ENCODE data around the gene CNRIP1. TPM values are rescaled to one million over a fixed set of nuclear protein-coding genes. Genes with fewer than 3 reads are reported as not detected.
A peak's percentile ranks its signal among the peaks of the same experiment; 100 is the strongest.

Gene CNRIP1
- total and polyA plus RNA-seq, 3 donors from 2014 or later: 5.8 to 10.5 (median 9.2) TPM

DNA sequence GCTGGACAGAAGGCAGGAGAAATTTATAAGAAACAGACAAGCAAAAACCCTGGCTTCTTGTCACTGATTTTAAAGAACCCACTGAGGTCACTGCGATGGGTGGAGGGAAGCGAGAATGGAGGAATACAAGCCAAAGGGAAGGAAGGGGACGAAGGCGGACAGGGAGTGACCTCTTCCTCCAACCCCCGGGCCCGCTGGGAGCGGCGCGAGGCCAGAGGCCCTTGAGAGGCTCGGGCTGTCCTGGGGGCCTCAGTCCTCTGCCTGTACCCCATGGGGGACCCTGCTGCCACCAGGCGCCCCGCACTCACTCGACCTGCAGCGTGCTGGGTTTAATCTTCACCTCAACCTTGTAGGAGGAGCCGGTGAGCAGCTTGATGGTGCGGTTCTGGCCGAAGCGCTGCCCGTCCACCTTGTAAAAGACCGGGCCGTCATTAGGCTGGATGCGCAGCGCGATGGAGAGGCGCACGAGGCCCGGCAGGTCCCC, 793 bp downstream of the CNRIP1 start:
- 1 to 2% methylated on average over 11 to 25 of the region's 27 CpGs for WGBS, 2 donors
- TF ChIP-seq, protein P1, sequence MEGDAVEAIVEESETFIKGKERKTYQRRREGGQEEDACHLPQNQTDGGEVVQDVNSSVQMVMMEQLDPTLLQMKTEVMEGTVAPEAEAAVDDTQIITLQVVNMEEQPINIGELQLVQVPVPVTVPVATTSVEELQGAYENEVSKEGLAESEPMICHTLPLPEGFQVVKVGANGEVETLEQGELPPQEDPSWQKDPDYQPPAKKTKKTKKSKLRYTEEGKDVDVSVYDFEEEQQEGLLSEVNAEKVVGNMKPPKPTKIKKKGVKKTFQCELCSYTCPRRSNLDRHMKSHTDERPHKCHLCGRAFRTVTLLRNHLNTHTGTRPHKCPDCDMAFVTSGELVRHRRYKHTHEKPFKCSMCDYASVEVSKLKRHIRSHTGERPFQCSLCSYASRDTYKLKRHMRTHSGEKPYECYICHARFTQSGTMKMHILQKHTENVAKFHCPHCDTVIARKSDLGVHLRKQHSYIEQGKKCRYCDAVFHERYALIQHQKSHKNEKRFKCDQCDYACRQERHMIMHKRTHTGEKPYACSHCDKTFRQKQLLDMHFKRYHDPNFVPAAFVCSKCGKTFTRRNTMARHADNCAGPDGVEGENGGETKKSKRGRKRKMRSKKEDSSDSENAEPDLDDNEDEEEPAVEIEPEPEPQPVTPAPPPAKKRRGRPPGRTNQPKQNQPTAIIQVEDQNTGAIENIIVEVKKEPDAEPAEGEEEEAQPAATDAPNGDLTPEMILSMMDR (IDR thresholded peaks at IDR 0.05): no peak
- no peak for TF ChIP-seq POLR2A (IDR thresholded peaks at IDR 0.05)
- Histone ChIP-seq H3K27me3 (no peaks in the 10 kb centered on the region), H3K9me3 (no peaks in the 10 kb centered on the region), H3K4me3 (peak overlapping the region; percentile 77 to 88), H3K27ac (peak overlapping the region; percentile 89 to 94), H3K4me1 (peaks cover 3% of the 10 kb centered on the region), H3K36me3 (ENCODE audit: low read depth, missing control alignments) (no peaks in the 10 kb centered on the region)
- DNase-seq: no peak
- intact Hi-C loops (cut with DNase I; ENCODE audit: low total_unique reads): no loop called here

DNA sequence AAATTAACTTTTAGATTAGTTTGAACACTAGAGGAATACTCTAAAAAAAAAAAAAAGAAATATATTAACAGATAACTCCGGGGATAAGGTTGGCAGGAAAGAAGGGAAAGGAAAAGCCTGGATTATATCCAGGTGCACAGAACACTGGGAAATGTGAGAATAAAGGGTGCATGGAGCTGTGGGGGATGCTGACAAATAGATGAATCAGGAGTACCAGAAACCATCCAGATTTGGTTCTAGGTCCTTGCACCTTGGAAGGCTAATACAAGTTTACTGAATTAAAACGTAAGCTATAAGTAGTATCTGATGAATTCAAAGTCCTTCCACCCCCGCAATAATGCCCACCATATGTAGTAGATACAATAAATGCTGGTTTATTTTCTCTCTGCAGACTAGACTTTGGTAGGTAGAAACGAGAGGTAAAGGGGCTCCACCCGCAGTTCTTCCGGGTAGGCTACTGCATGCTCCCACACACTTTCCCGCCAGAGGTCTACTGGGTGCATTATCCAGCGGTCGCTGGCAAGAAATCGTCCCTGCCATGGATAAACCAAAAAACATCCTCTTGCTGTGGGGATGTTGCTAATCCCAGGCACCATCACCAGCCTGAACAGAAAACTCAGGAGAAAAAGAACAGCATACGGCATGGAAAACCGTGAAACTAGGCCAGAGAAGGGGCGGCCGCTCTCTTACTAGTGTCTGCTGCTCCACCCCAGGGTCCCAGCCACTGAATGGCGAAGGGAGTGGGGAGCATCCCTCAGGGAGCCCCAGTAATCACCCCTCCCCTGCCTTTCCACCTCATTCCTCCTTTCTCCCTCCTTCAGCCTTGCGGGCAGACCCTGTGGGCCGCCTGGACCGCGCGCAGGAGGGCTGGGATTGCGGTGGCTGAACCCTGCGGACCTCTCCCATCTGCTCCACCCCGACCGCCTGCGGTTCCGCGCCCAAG, 1.5 kb downstream of the CNRIP1 start:
- Histone ChIP-seq H3K36me3 (ENCODE audit: low read depth, missing control alignments) (no peaks in the 10 kb centered on the region), H3K9me3 (no peaks in the 10 kb centered on the region), H3K27ac (peak overlapping the region; percentile 89 to 94), H3K4me3 (peak overlapping the region; percentile 77 to 88), H3K4me1 (peaks cover 3% of the 10 kb centered on the region), H3K27me3 (no peaks in the 10 kb centered on the region)
- intact Hi-C loops (cut with DNase I; ENCODE audit: low total_unique reads): no loop called here
- WGBS, 2 donors: 18 to 21% methylated on average over 26 to 27 of the region's 27 CpGs
- peak; percentile 21 for DNase-seq
- TF ChIP-seq, protein P1 (IDR thresholded peaks at IDR 0.05): no peak
- no peak for TF ChIP-seq POLR2A (IDR thresholded peaks at IDR 0.05)

DNA sequence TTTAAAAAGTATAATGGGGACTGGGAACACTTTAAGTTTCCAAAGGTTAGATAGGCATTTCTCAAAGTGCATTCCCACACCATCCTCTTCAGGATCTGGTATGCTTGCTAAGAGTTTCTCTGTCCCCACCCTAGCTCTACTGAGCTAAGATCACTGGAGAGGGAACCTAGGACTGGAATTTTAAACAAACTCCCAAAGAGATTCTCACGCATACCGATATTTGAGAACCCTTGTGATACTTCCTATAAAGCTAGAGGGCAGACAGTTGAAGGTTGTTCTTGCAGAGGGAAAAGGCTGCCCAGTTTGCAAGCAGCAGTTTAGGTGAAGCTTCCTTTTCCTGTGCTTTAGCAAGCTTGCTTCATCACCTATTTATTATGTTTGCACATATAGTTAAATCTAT, 3.6 kb downstream of the CNRIP1 start:
- no peak for TF ChIP-seq POLR2A (IDR thresholded peaks at IDR 0.05)
- TF ChIP-seq, protein P1 (IDR thresholded peaks at IDR 0.05): no peak
- no peaks in the 10 kb centered on the region for H3K36me3 ChIP-seq (ENCODE audit: low read depth, missing control alignments)
- no peaks in the 10 kb centered on the region for H3K9me3 ChIP-seq
- WGBS, 2 donors: 84 to 91% methylated on average over 2 of the region's 2 CpGs
- H3K27ac ChIP-seq: no peak overlapping the region
- intact Hi-C loops (cut with DNase I; ENCODE audit: low total_unique reads): no loop called here
- peaks cover 3% of the 10 kb centered on the region for H3K4me1 ChIP-seq
- no peak for DNase-seq
- no peak overlapping the region for H3K4me3 ChIP-seq
- no peaks in the 10 kb centered on the region for H3K27me3 ChIP-seq

DNA sequence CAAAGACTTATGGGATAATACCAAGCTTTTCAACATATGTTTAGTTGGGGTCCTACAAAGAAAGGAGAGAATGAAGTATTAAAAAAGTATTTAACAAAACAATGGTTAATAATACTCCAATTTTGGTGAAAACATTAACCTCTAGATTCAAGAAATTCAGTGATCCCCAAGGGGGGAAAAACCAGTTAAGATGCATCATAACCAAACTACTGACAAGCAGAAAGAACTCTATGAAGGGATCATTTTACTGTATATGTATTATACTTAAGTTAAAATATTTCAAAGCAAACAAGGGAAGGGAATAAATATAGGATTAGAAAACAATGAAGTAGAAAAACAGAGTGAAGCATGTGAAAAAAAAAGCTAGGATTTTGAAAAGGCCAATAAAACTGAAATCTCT, 8.7 kb downstream of the CNRIP1 start:
- Histone ChIP-seq H3K27ac (no peak overlapping the region), H3K4me1 (no peaks in the 10 kb centered on the region), H3K4me3 (no peak overlapping the region), H3K9me3 (no peaks in the 10 kb centered on the region), H3K36me3 (ENCODE audit: low read depth, missing control alignments) (no peaks in the 10 kb centered on the region), H3K27me3 (no peaks in the 10 kb centered on the region)
- DNase-seq: no peak
- TF ChIP-seq POLR2A (IDR thresholded peaks at IDR 0.05): no peak
- TF ChIP-seq, protein P1 (IDR thresholded peaks at IDR 0.05): no peak
- intact Hi-C loops (cut with DNase I; ENCODE audit: low total_unique reads): no loop called here
